Kidney capillary endothelial cell (primary cell): ENCODE results near the gene GIPC3.
"Not testable (repeated sequence)": the region's sequence is repeated elsewhere in the genome, so short reads cannot be mapped to it uniquely, and the experiment has no call there.

ENCODE experiments used
- DNase-seq: peaks from one replicate; pipeline ENCODE4 v3.0.0-alpha.2; 2018; ENCODE audit warnings: low spot score

GIPC3 gene

GRCh38 chr19:3576696-3577443 lies 8.4 kb upstream of the GIPC3 start:
- DNase-seq, result no peak

- DNase-seq, result no peak
Measured at GRCh38 chr19:3577723-3578344, 7.4 kb upstream of the GIPC3 start.

- no peak for DNase-seq
Measured at GRCh38 chr19:3578390-3578789, 6.9 kb upstream of the GIPC3 start.

GRCh38 chr19:3580156-3580934 lies 4.9 kb upstream of the GIPC3 start:
- peak; percentile 89 for DNase-seq

GRCh38 chr19:3581792-3582191 lies 3.5 kb upstream of the GIPC3 start:
- not testable (repeated sequence) for DNase-seq

- DNase-seq, result not testable (repeated sequence)
Measured at GRCh38 chr19:3584036-3584802, 1.1 kb upstream of the GIPC3 start.

GRCh38 chr19:3586127-3586626 lies 899 bp downstream of the GIPC3 start:
- no peak for DNase-seq

GRCh38 chr19:3586707-3587346 lies 1.5 kb downstream of the GIPC3 start:
- DNase-seq, result no peak

- no peak for DNase-seq
Measured at GRCh38 chr19:3589439-3589838, 4.2 kb downstream of the GIPC3 start.

- no peak for DNase-seq
Measured at GRCh38 chr19:3589949-3590348, 4.7 kb downstream of the GIPC3 start.

GRCh38 chr19:3590991-3591659 lies 5.8 kb downstream of the GIPC3 start:
- no peak for DNase-seq

- no peak for DNase-seq
Measured at GRCh38 chr19:3591876-3592613, 6.8 kb downstream of the GIPC3 start.

GRCh38 chr19:3593156-3593555 lies 7.9 kb downstream of the GIPC3 start:
- DNase-seq, result no peak

- no peak for DNase-seq
Measured at GRCh38 chr19:3595521-3596061, 10.3 kb downstream of the GIPC3 start.

- no peak for DNase-seq
Measured at GRCh38 chr19:3599776-3600187, 14.5 kb downstream of the GIPC3 start.

GRCh38 chr19:3601021-3601420 lies 15.7 kb downstream of the GIPC3 start:
- DNase-seq, result no peak

- DNase-seq, result no peak
Measured at GRCh38 chr19:3603121-3603811, 18.0 kb downstream of the GIPC3 start.

GRCh38 chr19:3604227-3604986 lies 19.1 kb downstream of the GIPC3 start:
- no peak for DNase-seq

GRCh38 chr19:3604987-3605343 lies 19.7 kb downstream of the GIPC3 start:
- no peak for DNase-seq
